ENCODE measurements around the gene GSTA2.
"Not testable (repeated sequence)": the region's sequence is repeated elsewhere in the genome, so short reads cannot be mapped to it uniquely, and the experiment has no call there.

GRCh38 chr6:52747301-52747700, 16.0 kb downstream of the GSTA2 start:
- TF ChIP-seq ARNT (IDR thresholded peaks at IDR 0.05); FOXM1 (IDR thresholded peaks at IDR 0.05; ENCODE audit: borderline replicate concordance): not testable (repeated sequence)

All from HEK293T (cell line).